SIG-M5 treated with dmso at 0.1 percent for 504 hours (cell line): ENCODE data around the gene EVL.
"Not testable (repeated sequence)": the region's sequence is repeated elsewhere in the genome, so short reads cannot be mapped to it uniquely, and the experiment has no call there.

Experiments
- DNase-seq: peaks from one replicate; lab custom pipeline; 2025; ENCODE audit not compliant: unreplicated experiment; lab: John Stamatoyannopoulos, UW

The EVL gene

DNA sequence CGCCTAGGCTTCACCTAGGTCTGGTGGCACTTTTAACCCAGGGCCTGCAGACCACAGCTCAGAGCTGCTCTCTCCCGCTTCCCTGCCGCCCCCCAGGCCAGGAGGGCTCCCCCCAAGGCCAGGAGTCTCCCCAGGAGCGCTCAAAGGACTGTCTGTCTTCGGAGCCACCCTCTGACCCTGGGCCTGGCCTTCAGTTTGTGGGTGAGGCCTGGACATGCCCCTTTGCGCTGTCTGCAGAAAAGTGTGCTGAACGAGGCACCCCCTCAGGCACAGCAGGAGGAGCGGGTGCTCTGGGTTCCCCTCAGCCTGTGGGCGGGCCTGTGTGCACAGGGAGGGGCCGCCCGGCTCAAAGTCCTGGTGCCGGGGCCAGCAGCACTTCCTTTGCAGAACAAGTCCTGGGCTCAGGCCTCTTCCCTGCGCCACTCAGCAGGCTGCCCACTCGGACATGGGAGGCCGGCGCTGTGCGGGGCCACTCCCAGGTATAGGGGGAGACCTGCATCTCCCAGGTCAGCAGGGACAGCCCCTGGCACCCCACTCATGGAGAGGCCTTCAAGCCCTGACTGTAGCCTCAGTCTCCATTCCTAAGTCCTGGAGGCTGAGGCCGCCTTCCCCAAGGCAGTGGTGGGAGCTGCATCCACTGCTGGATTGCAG, 79.9 kb downstream of the EVL start:
- DNase-seq, result no peak

DNA sequence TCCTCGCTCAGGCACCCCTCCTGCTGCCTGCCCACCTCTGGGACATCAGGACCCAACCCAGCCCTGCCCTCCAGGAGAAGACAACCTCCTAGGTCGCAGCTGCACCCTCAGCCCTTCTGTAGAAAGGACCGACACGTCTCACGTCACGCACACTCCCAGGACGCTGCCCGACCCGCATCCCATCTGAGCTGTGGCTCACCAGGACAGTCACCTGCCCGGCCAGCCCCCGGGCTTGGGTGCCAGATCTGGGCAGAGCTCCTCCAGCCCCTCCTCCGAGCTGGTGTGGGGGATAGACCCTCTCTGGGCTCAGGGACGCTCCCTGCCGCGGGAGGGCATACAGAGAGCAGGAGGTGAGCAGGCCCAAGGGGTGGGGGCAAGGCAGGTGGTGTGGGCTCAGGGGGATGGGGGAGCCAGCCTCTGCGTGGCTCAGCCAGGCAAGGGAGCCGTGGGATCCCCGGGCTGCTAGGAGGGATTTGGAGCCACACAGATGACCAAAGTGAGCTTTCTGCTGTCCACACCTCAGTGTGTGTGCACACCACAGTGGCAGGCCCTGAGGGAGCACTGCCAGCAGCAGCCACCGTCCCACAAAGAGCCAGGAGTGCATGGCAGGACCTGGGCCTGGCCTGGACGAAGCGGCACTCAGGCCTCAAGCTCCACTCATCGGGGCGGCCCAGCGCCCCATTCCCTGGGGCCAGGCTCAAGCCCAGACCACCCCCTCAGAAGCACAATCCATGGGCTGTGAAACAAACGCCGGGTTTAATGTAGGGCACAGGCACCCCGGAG, 80.7 kb downstream of the EVL start:
- DNase-seq, result no peak

DNA sequence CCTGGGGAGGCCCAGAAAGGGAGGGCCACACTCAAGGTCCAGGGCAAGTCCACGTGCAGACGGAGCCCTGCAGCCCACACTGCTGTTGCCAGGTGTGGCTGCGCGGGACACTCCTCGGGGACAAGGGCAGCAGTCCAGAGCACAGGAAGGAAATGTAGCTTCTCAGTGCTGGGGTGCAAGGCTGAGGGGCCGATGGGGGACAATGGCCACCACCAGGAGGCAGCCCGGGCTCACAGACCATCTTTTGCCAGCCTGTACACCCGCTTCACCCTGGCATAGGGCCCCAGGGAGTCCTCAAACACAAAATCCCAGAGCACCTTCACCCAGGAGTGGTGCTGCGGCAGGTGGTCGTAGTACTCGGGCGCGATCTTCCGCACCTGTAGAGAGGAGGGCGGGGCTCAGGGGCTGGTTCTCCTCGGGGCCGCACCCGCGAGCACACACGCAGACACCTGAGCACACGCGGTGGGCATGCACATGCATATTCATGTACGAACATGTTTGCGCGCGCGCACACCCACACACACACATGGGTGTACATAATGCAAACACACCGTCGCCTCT, 81.4 kb downstream of the EVL start:
- DNase-seq, result no peak

DNA sequence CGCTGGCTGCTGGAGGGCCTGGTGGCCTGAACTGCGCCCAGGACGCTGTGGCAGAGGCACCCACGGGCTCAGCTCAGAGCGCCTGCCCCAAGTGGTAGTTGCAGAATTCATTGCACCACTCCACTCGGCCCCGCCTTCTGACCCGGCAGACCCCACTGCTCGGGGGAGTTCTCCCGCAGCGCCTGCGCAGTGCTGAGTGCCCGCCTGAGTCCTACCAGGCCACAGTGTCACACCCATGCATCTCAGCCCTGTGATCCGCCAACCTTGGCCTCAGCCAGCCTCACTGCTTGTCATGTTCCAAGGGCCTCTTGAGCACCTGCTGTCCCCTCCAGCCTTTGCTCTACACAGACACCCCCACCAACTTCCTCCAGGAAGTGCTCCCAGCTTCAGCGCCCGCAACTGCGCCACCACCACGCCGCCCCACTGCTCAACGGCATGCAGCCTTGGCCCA, 82.0 kb downstream of the EVL start:
- peak; percentile 60 for DNase-seq

DNA sequence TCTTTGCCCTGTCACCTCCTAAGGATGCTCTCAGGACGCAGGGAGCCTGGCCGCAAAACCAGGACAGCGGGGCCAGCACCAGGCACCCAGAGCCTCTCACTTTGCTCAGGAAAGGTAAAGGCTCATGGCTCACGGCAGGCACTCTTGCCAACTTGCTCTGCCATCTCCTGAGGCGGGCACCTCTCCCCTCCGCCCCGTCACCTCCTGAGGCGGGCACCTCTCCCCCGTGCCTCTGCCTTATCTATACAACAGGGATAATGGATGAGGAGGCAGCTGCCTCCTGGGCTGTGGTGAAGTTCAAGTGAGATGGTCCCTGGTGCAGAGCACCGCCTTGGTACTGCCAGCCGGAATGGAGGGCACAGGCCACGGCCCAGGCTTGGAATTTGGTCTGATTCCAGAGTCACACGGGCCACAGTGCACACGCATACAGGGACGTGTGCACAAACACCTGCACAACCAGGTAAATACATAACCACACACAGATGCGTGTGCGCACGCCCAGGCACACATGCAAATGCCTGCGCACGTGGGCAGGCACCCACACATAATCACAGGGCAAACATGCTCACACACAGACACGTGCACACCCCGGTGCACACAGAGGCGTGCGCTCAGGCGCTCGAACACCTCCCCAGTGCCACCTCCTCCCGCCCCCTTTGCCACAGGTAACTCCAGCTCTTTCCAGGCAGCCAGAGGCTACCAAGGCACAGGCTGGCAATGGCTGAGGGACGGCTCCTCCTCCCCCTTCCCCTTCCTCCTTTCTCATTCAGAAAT, 82.7 kb downstream of the EVL start:
- no peak for DNase-seq

DNA sequence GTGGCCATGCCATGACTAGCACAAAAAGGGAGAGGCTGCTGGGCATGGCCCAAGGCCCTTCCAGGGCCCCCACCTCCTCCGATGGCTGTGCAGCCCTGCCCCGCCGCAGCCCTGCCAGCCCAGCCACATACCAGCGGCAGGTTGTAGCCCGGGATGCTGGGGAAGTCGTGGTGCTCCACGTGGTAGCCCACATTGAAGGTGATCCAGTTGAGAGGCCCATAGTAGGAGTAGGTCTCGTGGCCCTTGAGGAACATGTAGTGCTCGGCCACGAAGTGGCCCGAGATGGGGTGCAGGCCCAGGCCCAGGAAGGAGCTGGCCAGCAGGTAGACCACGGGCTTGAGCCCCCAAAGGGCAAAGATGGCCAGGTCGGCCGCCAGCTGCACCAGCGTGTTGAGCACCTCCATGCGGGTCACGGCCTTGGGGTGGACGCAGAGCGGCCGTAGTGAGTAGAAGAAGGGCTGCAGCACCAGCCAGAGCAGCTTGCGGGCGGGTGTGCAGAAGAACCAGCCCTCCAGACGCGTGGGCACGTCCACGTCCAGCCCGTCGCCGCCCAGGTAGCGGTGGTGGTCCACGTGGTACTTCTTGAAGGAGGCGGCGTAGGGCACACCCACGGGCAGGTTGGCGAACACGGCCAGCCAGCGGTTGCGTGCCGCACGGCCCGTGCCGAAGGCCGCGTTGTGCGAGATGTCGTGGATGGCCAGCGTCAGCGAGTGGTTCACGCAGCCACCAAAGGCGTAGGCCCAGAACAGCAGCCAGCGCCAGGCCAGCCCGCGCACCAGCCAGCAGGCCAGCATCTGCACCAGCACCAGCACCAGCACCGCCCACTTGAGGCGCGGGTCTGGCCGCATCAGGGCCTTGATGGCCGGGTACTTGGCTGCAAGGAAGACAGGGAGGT, 83.9 kb downstream of the EVL start:
- DNase-seq, result no peak

DNA sequence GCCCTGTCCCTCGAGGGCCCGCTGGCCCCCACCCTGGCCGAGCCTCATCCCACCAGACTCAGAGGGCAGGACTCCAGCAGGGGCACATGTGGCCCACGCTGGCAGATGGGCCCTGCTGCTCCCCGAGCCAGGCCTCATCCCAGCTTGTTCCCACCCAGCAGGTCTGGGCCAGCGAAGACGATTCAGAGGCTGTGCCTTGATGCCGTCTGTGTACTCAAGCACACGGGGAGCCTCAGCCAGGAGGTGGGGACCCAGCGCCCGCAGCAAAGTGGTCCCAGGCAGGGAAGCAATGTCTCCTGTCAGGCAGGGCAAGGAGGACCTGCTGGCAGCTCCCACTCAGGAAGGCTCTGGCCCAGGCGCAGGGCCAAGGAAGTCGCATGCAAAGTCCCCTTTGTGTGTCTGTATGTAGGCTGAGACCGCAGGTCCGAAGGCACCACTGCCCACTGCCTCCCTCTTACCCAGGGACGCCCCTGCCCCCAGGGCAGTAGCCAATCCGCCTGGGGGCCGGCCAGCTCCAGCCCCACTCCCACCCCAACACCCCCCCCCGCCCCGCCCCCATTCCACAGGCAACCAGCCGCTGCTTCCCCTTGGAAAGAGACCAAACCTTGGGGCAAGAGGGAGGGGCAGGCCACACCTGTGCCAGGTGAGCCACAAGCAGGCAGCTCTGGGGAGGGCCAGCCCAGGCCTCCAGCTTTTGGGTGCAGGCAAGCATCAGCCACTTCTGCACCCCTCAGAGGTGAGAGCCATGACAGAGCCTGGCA, 84.8 kb downstream of the EVL start:
- no peak for DNase-seq

DNA sequence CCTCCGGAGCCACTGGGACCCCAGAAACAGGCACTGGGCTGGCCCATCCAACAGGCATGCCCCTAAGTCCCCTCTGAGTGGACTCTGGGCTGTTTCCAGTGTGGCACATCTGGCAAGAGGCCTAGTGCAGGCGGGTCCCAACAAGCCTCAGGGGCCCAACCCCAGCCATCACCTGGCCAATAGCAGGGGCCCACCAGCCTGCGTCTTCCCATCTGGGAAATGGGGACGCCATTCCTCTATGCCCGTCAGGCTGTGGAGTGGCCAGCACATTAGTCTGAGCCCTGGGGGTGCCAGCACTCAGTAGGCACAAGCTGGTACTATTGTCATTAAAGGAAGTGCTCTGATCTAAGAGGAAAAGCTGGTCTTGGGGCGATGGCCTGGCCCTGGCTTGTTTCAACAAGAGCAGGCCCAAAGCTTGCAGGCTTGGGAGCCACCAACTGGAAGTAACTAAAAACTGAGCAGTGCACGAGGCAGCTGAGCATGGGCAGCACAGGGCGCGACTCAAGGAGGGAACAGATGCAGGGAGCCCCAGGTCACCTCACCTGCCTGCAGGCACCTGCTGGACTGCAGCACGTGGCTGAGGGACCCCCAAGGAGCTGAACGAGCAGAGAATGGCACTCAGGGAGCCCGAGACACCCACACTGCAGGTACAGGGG, 85.8 kb downstream of the EVL start:
- DNase-seq, result no peak

DNA sequence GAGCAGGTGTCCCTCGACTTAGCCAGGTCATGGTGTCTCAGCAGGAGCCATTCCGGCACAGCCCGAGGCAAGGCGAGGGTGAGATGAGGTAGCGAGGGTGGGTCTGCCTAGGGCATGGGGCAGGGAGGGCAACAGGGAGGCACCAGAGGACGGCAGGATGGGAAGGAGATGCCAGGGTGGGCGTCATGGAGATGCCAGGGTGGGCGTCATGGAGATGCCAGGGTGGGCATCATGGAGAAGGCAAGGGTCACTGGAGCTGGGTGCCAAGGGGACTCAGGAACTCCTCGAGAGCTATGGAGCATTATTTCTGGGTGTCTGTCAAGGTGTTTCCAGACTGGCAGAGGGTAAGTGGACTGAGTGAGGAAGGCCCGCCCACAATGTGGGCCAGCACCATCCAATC, 86.9 kb downstream of the EVL start:
- DNase-seq, result no peak

DNA sequence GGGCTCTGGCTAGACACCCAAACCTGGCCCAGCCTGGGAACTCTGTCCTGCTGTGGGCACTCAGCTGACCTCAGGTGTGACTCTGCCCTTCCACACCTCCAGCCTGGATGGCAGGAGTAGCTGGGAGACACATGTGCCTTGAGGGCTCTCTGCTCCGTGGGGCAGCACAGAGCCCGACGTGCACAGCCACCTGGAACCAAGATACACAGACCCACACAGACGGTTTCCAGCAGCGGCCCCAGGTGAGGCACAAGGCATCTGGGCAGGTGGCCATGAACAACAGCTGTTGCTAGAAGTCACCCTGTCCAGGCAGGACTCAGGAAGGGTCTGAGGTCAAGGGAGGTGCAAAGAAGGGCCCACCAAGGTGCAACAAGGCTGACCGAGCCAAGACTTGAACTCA, 88.3 kb downstream of the EVL start:
- no peak for DNase-seq

DNA sequence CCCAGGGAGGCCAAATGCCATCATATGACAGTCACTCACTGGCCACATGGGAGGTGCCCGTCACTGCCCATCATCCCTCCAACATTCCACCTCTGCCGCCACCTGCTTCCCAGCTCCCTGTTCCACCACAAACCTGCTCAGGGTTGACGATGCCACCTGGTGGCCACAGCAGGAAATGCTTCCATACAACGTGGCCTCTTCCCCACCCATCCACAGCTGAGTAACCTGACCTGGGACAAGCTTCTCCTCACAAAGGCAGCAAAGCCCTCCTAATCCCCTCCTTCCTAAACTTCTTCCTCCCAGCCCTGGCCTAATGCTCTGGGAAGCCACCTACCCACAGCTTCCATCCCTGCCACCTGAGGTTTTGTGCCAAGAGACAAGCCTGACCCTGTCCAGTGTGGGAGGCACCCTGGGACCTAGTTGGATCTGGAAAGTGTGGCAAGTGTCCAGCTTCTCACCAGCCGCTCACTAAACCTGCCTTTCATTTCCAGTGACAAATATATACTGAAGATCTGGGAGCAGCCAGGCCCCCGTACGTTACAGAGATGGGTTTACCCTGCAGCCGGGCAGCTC, 89.9 kb downstream of the EVL start:
- DNase-seq, result no peak

DNA sequence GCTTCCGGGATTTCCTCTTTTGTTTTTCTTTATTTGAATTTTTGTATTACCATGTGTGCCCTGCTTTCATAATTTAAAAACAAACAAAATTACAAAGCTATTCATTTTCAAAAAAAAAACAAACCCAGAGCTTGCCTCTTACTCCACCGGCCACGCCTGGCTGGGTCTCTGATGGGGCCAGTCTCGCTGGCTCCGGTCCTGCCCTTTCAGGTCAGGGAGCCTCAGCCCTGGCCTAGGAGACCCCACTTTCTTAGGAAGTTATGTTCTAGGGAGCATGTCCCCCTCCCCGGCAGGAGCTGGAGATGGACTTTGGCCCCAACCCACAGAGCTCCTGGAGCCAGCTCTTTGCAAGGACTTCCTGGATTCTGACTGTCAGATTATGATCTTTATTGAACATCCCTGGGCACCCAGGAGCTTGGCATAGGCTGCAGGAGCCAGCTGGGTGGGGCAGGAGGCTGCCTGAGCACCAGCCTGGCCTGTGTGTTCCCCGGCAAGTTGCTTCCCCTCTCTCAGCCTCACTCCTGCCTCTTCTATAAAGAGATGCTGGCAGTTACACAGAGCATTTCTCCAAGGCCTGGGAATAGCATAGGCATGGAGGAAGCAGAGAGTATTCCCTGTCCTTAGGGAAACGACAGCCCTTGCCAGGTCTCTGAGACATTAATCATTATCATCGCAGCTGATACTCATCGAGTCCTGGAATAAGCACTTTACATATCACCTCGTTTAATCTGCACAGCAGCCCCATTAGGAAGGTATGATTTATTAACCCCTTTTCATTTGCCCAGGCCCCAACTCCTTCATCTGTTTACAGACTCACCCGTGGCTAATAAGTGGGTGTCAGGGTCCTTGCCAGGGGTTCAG, 90.8 kb downstream of the EVL start:
- DNase-seq, result peak; percentile 49

DNA sequence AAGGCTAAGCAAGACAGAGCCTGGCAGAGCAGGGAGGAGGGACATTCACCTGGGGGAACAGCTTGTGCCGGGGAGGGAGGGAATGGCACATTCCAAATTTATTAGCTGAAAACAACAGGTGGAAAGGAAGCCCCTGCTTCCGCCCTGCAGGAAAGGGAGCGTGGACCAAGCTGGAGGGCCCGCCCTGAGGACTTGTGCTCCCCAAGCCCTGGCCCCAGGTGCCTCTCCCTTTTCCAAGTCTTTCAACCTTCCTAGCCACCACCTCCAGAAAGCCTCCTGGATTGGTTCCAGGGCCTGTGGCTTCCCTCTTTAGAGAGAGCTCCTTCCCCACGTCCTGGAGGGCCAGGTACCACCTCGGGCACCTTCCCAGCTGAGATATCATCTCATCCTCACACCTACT, 91.6 kb downstream of the EVL start:
- no peak for DNase-seq

DNA sequence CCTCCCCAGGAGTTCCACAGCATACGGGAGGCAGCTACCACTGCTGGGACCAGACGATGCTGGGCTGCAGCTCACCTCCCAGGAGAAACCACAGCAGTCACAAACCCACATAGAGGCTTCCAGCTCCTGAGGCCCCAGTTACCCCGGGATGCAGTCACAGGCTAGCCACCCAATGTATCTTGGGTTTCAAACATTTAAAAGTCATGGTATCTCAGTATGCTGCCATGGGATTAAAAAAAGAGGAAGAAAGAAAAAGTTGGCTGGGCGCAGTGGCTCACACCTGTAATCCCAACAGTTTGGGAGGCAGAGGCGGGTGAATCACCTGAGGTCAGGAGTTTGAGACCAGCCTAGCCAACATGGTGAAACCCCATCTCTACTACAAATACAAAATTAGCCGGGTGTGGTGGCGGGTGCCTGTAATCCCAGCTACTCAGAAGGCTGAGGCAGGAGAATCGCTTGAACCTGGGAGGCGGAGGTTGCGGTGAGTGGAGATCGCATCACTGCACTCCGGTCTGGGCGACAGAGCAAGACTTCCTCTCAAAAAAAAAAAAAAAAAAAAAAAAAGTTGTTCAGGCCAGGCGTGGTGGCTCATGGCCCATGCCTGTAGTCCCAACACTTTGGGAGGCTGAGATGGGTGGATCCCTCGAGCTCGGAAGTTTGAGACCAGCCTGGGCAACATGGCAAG, 92.5 kb downstream of the EVL start:
- DNase-seq, result not testable (repeated sequence)

DNA sequence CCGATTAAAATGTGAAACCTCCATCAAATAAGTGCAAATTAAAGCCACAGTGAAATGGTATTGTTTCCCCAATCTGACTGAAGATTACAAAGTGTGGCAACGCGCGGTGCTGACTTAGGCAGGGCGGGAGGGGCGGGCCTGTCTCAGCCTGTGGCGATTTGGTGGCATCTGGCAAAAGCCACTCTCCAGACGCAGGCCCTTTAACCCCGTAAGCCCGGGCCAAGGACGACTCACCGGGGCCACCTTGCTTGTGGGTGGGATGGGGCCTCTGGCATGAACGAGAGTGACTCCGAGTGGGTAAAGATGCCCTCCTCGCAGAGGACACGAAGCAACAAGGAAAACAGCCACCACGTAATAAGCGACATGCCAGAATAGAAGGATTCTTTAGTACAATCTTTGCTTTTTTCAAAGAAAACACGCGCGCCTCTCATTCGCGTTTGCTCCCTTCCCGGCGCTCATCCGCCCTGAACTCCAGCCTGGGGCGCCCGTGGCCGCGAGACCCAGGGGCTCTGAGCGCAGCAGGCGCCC, 93.4 kb downstream of the EVL start:
- no peak for DNase-seq

DNA sequence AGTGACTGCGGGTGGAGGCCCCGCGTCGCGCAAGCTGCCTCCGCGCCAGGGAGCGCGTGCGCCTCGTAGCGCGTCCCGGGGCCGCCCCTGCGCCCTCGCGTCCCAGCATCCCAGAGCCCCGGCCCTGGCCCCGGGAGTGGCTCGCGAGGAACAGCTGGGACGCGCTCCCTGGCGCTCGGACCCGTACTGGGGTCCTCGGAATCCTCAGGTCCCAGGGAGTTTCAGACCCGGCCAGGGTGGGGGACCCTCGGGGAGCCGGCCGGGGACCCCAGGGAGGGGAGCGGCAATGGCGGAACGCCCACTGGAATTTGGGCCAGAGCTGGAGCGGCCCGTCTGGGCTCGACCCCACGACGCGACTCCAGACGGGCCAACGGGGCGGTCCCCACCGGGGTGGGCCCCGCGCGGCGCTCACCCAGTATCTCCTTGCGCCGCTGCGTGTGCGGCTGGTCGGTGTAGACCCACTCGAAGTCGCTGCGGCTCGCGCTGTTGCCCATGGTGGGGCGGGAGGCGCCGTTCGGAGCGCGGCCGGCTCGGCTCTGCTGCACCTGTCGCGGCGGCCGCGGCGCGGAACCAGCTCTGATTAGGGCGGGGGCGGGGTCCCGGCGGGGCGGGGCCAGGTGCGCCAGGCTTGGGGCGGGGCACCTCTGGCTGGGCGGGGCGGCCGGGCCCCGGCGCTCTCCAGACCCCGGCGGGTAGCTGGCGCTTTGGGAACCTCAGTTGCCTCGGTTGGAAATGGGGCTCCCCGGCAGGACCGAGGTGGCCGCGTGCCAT, 94.1 kb downstream of the EVL start, which contains the start of gene DEGS2:
Gene DEGS2 (minus strand): TSS at position 552 of the 771 bp plus-strand sequence. CDS start 58 bp downstream, at position 494.
- DNase-seq, result no peak
